Caco-2 (cell line): ENCODE results near the gene PLCG1. TPM values are rescaled to one million over a fixed set of nuclear protein-coding genes. Genes with fewer than 3 reads are reported as not detected.

Experiments used
- BruUV-seq: library from RNA; stranded (reverse); fragments of 400-500 nt; replicated peaks from 2 replicates; lab custom pipeline; 2021; lab: Mats Ljungman, UMichigan
- CTCF ChIA-PET: fragments of 300-600 bp; sonication (Branson Sonifier 250); formaldehyde crosslinking; loops from one replicate; lab custom pipeline; 2022; ENCODE audit warnings: antibody characterized with exemption; lab: Charles Lee
- POLR2A ChIA-PET: fragments of 300-600 bp; sonication (Branson Sonifier 250); formaldehyde crosslinking; loops from one replicate; lab custom pipeline; 2022; ENCODE audit warnings: antibody characterized with exemption; lab: Charles Lee
- DNase-seq, 2 experiments: peaks; one replicate each; pipeline versions ENCODE4 v3.0.0 to v3.0.0-alpha.2; 2020 to 2022
- H3K27me3 ChIP-seq: replicated peaks from 2 replicates; pipeline ENCODE4 v1.6.0; 2011; ENCODE audit warnings: low read length; ENCODE audit not compliant: control insufficient read depth, insufficient read depth
- H3K36me3 ChIP-seq: 2 replicates; pipeline ENCODE4 v1.5.1; 2011; ENCODE audit warnings: low read length; ENCODE audit not compliant: control insufficient read depth, insufficient read depth
- H3K4me1 ChIP-seq: fragments of 250-450 bp; sonication (Bioruptor Pico); 2 replicates; pipeline ENCODE4 v1.5.1; 2020; ENCODE audit warnings: mild to moderate bottlenecking
- H3K4me3 ChIP-seq: 2 replicates; pipeline ENCODE4 v1.5.1; 2011; ENCODE audit warnings: low read depth, mild to moderate bottlenecking, control low read depth, low read length
- H3K9me3 ChIP-seq: fragments of 250-450 bp; sonication (Bioruptor Pico); 2 replicates; pipeline ENCODE4 v1.5.1; 2020; ENCODE audit warnings: mild to moderate bottlenecking, moderate library complexity
- H3K27ac Mint-ChIP-seq: one replicate; pipeline ENCODE4 v1.8.0; 2022; ENCODE audit warnings: mixed read lengths; ENCODE audit not compliant: unreplicated experiment
- H3K27me3 Mint-ChIP-seq: one replicate; pipeline ENCODE4 v1.8.0; 2022; ENCODE audit warnings: mixed read lengths; ENCODE audit not compliant: insufficient read depth, unreplicated experiment
- H3K36me3 Mint-ChIP-seq: one replicate; pipeline ENCODE4 v1.8.0; 2022; ENCODE audit warnings: mild to moderate bottlenecking, mixed read lengths; ENCODE audit not compliant: insufficient read depth, unreplicated experiment
- H3K4me1 Mint-ChIP-seq: one replicate; pipeline ENCODE4 v1.8.0; 2022; ENCODE audit warnings: low read depth, mixed read lengths; ENCODE audit not compliant: unreplicated experiment
- H3K4me3 Mint-ChIP-seq: one replicate; pipeline ENCODE4 v1.8.0; 2022; ENCODE audit warnings: mild to moderate bottlenecking, moderate library complexity, mixed read lengths; ENCODE audit not compliant: unreplicated experiment
- H3K9me3 Mint-ChIP-seq: one replicate; pipeline ENCODE4 v1.8.0; 2022; ENCODE audit warnings: mixed read lengths; ENCODE audit not compliant: unreplicated experiment
- CTCF ChIP-seq, 2 experiments: fragments of 200-600 bp in 1 of 2; IDR thresholded peaks; 1 replicate in 1 of 2; 2 replicates in 1 of 2; pipeline versions ENCODE4 v1.5.1 to v1.8.0; 2011 to 2022; ENCODE audit warnings: antibody characterized with exemption in 1 of 2, control low read depth in 1 of 2, inconsistent platforms in 1 of 2, low read depth in 1 of 2, low read length in 1 of 2, mild to moderate bottlenecking in 1 of 2, moderate library complexity in 1 of 2; ENCODE audit not compliant: insufficient read depth in 1 of 2, severe bottlenecking in 1 of 2, unreplicated experiment in 1 of 2
- intact Hi-C: fragments of 100-400 bp; cut with micrococcal nuclease; formaldehyde crosslinking; loops from one replicate; pipeline ENCODE4 v1.10.0; 2022; ENCODE audit not compliant: unreplicated experiment
- microRNA-seq: library from miRNA; unstranded; fragments of <30 nt; microRNA quantifications from one replicate; pipeline ENCODE4 v1.2.0, GENCODE V29; 2022
- total RNA-seq: library from RNA; stranded (reverse); gene quantifications from 2 replicates; pipeline ENCODE4 v1.2.3, GENCODE V29; 2022

The PLCG1 gene
- total RNA-seq, 1 experiment from 2014 or later, result 196 TPM

GRCh38 chr20:41226426-41226825 lies 89.1 kb downstream of the PLCG1 start:
- ChIA-PET CTCF (interaction anchor here (0.6 kb wide), 1 partner anchor 114 kb away, joined by 5 read pairs; the partner anchor contains the start of gene LPIN3), POLR2A (no interaction called here)
- Mint-ChIP-seq H3K27ac (no peak overlapping the region), H3K9me3 (no peaks in the 10 kb centered on the region), H3K4me3 (no peak overlapping the region), H3K27me3 (no peaks in the 10 kb centered on the region), H3K36me3 (no peaks in the 10 kb centered on the region), H3K4me1 (no peaks in the 10 kb centered on the region)
- no peak for DNase-seq
- no peaks in the 10 kb centered on the region for H3K4me1 ChIP-seq
- no peaks in the 10 kb centered on the region for H3K9me3 ChIP-seq
- no peak overlapping the region for H3K4me3 ChIP-seq
- no peak for TF ChIP-seq CTCF (IDR thresholded peaks at IDR 0.05; ENCODE audit: insufficient read depth in 1 of 2, low read depth in 1 of 2, low read length in 1 of 2, severe bottlenecking in 1 of 2, unreplicated experiment in 1 of 2)
- no TSS peak for BruUV-seq
- H3K36me3 ChIP-seq, result no peaks in the 10 kb centered on the region
- no peaks in the 10 kb centered on the region; the same call in 1 of the 2 replicates for H3K27me3 ChIP-seq
- intact Hi-C loops, result no loop called here

Small RNAs within 50 kb of the gene (microRNA-seq; reads per million reads assigned to microRNA genes)
- gene MIR6871, result 1.3 reads per million

Other genes with a start within 250 kb of the PLCG1 start
- gene TOP1, start 108.7 kb upstream of the PLCG1 start, total RNA-seq, result 142 and 144 TPM in 2 replicates
- gene ZHX3, start 180.2 kb downstream of the PLCG1 start, total RNA-seq, result 22.9 and 24.6 TPM in 2 replicates
- 32.6 and 32.8 TPM in 2 replicates for gene LPIN3, start 203.3 kb downstream of the PLCG1 start, total RNA-seq
- 0.50 and 0.51 TPM in 2 replicates for gene EMILIN3, start 229.3 kb downstream of the PLCG1 start, total RNA-seq